SH-SY5Y (cell line): Measurements from ENCODE around the gene SPATA20.

Experiments
- GATA2 ChIP-seq: IDR thresholded peaks from 2 replicates; pipeline ENCODE4 v1.6.1; 2011; ENCODE audit warnings: mild to moderate bottlenecking, low read depth, low read length
- GATA3 ChIP-seq: IDR thresholded peaks from 2 replicates; pipeline ENCODE4 v1.6.1; 2011; ENCODE audit warnings: low read depth, mild to moderate bottlenecking, low read length, moderate library complexity

DNA sequence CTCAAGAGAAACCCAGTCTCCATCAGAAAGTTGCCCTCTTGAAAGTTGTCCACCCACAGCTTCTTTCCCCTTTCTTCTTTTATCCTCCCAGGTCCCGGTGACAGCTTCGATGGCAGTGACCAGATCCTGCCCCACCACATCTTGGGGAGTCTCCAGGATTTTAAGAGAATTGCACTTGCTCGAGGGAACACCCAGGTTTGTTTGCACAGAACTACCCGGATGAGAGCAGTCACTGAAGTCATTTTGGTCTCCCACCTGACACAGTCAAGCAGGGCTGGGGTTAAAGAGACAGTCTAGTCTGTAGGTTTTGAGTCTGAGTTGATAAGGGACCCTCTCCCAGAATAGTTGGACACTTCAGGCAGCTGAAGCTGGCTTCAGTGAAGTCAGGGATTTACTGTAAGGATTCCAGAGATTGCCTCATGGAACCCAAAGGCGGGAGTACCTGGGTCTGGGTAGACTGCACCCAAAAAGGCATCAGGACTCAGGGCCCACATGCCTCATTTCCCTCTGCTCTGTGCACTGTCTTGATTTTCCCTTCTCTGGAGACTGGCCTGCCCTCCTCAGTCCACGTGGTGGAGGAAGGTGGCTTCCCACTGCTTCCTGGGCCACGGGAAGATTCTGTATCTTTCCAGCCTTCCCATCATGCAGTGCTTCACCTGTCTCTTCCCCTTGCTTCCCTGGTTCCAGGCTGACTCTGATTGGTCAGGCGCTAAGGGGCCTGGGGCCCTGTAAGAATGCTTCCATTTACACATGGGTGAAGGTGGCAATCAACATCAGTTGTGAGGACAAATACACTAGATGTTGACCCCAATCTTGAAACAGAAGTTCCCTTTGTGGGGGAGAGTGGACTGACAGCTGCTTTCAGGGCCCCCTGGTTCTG is 29.2 kb upstream of the SPATA20 start:
- TF ChIP-seq GATA2 (no peak), GATA3 (no peak)
